ENCODE measurements around the gene CORO2A.
A peak's percentile ranks its signal among the peaks of the same experiment; 100 is the strongest.
"Not testable (repeated sequence)": the region's sequence is repeated elsewhere in the genome, so short reads cannot be mapped to it uniquely, and the experiment has no call there.

CORO2A gene

DNA sequence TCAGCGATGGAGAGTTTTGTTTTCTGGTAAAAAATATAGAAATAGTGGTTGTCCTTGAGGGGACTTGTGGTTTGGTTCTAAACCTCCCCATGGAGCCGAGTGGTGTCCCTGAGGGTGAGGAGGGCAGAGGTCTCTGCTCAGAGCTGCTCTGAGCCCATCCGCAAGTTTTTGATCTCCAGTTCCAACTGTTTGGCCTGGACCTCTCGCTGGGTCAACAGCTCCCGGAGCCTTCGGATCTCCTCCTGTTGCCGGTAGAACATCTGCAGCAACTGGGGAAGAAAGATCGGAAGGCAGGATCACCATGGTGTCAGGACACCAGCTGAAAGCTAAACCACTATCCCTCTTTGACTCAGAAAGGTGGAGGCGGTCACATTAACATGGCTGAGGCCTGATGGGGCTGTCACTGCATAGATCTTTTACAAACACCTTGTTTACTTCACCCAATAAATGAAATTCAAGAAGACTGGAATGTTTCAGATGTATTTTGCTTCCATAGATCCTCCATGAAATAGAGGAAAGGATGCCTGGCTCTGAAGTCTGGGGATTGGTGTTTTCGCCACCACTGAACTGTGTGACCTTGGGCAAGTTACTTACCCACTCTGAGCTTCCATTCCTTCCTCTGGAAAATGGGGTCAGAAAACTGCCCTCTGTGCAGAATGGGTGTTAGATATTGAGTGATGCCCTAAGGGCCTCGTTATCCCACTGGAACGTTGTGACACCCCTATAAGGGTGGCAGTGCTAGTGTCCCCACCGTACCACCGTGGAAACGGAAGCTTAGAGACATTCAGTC lies 67.6 kb downstream of the CORO2A start:
- CTCF ChIA-PET: interaction anchor here (0.6 kb wide), 1 partner anchor 140 kb away, joined by 4 read pairs; no protein-coding TSS in a partner anchor
- peaks cover 33% of the 10 kb centered on the region for H3K4me1 Mint-ChIP-seq
- no peak overlapping the region for H3K27ac Mint-ChIP-seq

DNA sequence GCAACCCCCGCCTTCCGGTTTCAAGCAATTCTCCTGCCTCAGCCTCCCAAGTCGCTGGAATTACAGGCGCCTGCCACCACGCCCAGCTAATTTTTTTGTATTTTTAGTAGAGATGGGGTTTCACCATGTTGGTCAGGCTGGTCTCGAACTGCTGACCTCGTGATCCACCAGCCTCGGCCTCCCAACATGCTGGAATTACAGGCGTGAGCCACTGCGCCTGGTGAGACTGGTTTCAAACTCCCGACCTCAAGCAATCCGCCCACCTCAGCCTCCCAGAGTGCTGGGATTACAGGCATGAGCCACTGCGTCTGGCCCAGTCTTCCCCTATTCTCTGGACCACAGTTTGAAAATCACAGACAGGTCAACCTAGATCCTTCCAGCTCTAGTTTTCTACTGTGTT lies 68.3 kb downstream of the CORO2A start:
- CTCF ChIA-PET: interaction anchor here (0.6 kb wide), 1 partner anchor 140 kb away, joined by 4 read pairs; no protein-coding TSS in a partner anchor
- not testable (repeated sequence) for H3K4me3 Mint-ChIP-seq, H3K9me3 Mint-ChIP-seq, H3K27me3 Mint-ChIP-seq, DNase-seq, H3K27ac Mint-ChIP-seq
- Mint-ChIP-seq H3K4me1 (peaks cover 32% of the 10 kb centered on the region), H3K36me3 (peaks cover 17% of the 10 kb centered on the region)

More for the DNA sequence above, 67.6 kb downstream of the CORO2A start:
- no peak for DNase-seq
- Mint-ChIP-seq H3K36me3 (peaks cover 16% of the 10 kb centered on the region), H3K9me3 (no peaks in the 10 kb centered on the region), H3K4me3 (no peak overlapping the region), H3K27me3 (no peaks in the 10 kb centered on the region)

DNA sequence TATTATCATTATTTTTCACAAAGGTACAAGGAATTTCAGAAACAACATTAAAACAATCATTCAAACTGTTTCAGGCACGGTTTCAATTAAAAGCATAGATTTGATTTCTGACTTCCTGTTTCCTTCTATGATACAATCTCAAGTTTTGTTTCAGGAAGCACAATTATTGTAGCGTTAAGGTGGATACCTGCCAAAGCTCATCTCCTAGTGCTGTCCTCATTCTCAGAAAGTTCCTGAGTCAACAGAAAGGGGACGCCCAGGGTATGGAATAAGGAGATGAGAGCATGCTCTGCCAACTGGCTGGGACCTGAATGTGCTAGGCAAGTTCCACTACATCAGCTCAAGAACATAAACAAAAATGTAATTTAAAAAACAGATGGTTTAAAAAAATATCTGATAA lies 71.4 kb downstream of the CORO2A start:
- H3K9me3 Mint-ChIP-seq: no peaks in the 10 kb centered on the region
- peak overlapping the region; percentile 88 for H3K27ac Mint-ChIP-seq
- DNase-seq: no peak
- no peaks in the 10 kb centered on the region for H3K27me3 Mint-ChIP-seq
- H3K4me1 Mint-ChIP-seq: peaks cover 51% of the 10 kb centered on the region
- no peak overlapping the region for H3K4me3 Mint-ChIP-seq
- peaks cover 23% of the 10 kb centered on the region for H3K36me3 Mint-ChIP-seq
- CTCF ChIA-PET: interaction anchor here (2.5 to 5.3 kb wide), 2 partner anchors 19 to 142 kb away, joined by 8 to 24 read pairs; no protein-coding TSS in a partner anchor

DNA sequence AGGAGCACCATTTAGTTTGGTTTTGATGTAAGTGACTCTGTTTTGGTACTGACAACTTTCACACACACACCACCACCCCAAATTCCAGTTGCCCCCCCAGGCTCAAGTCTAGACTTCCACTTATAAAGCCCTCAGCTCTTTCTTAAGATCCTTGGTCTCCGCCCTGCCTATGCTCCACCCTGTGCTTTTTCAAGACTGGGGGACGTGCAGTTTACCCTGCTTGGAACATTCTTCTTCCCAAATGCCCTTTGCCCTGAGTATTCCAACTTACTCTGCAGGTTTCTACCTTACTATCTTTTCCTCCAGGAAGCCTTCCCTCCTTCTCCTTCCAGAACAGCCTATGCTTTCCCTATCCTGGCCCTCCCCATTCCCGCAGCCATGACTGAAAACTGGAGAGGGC lies 72.0 kb downstream of the CORO2A start:
- no peaks in the 10 kb centered on the region for H3K9me3 Mint-ChIP-seq
- H3K4me3 Mint-ChIP-seq: peak overlapping the region; percentile 88
- peaks cover 51% of the 10 kb centered on the region for H3K4me1 Mint-ChIP-seq
- no peak for DNase-seq
- CTCF ChIA-PET: interaction anchor here (2.5 to 5.3 kb wide), 2 partner anchors 19 to 143 kb away, joined by 8 to 24 read pairs; no protein-coding TSS in a partner anchor
- H3K27me3 Mint-ChIP-seq: no peaks in the 10 kb centered on the region
- H3K36me3 Mint-ChIP-seq: peaks cover 27% of the 10 kb centered on the region
- peak overlapping the region; percentile 88 for H3K27ac Mint-ChIP-seq

DNA sequence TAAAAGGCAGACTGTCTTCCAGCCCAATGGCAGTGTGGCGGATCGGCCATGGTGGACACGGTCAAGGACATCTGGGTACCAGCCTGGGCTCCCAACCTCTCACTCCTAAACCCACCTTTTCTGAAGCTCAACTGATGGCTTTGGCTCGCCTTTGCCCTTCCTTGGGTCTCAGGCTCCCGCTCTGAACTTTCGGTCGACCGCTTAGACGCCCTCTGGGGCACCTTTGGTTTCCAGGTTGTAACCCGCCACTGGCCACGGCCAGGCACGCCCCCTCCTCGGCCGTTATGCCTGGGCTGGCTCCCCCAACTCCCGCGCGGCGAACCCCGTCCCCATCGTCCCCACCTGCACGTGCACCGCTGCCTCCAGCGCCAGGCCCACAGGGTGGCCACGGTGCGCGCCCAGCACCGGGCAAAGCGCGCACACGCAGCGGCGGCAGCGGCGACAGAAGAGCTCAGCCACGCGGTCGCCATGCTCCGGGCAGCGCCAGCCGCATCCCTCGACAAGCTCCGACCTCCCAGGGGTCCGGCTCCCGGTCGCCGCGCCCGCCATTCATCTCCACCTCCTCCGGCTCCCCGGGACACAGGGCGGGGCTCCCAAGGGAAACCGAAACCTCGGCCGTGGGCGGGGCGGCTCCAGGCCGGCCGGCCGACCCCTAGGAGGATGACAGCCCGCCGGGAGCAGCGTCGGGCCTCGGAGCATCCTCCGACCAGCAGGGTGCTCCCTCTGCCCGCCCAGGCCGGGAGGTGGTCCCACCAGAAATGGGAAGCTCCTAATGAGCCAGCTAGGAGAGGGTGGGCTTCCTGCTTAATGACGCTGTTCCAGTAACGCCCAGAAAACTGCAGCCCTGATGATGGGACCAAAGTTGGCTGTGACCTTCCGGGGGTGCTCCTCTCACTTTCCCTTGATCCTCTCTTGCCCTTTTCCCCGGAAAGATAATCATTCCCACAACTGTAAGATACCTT lies 73.5 kb downstream of the CORO2A start, which contains the start of gene TRIM14:
TRIM14 (minus strand) TSS at position 583 of the 962 bp plus-strand sequence; CDS start at position 549, 34 bp downstream.
- Mint-ChIP-seq H3K4me1 (peaks cover 60% of the 10 kb centered on the region), H3K9me3 (no peaks in the 10 kb centered on the region), H3K36me3 (peaks cover 21% of the 10 kb centered on the region), H3K27ac (peak within 1 kb of the TSS; percentile 99), H3K4me3 (peak within 1 kb of the TSS; percentile 88), H3K27me3 (no peaks in the 10 kb centered on the region)
- CTCF ChIA-PET: interaction anchor here (0.6 to 5.3 kb wide), 20 partner anchors 10 to 196 kb away, joined by 3 to 24 read pairs (median 5); partner anchors contain the start of genes CORO2A, TBC1D2 and TRMO
- peak; percentile 82 for DNase-seq

DNA sequence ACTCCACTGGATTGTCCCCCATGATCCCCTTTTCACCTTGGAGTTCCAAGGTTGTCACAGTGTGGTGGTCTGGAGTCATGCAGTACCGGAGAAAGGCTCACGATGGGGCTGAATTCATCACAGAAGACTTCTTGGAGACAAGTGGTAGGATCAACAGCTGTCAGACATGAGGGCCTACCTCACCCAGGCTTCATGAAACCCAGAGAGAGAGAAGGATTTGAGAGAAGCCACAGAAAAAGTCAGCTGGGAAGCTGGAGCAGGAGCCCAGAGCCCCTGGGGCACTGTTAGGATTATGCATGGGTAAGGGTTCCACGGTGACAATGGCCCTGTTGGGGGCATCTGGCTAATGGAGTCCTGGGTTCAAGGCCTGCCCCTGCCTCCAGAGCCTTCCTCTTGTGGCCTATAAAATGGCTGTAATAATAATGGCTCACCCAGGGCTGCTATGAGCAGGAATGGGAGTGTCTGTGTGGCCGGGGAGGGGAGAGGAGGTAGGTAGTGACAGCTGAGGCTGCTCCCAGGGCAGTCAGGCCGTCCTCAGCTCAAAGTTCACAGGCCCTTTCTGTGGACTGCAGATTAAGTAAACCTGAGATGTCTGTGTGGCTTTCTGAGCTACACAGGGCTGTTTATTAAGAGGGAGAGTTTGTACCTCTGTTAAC lies 74.3 kb downstream of the CORO2A start:
- Mint-ChIP-seq H3K9me3 (no peaks in the 10 kb centered on the region), H3K4me1 (peaks cover 67% of the 10 kb centered on the region), H3K4me3 (peak overlapping the region; percentile 88), H3K36me3 (peaks cover 26% of the 10 kb centered on the region), H3K27me3 (no peaks in the 10 kb centered on the region), H3K27ac (peak overlapping the region; percentile 99)
- peak; percentile 71 for DNase-seq
- CTCF ChIA-PET: interaction anchor here (0.6 to 5.3 kb wide), 18 partner anchors 9 to 196 kb away, joined by 3 to 24 read pairs (median 6); partner anchors contain the start of genes CORO2A, TBC1D2 and TRMO

DNA sequence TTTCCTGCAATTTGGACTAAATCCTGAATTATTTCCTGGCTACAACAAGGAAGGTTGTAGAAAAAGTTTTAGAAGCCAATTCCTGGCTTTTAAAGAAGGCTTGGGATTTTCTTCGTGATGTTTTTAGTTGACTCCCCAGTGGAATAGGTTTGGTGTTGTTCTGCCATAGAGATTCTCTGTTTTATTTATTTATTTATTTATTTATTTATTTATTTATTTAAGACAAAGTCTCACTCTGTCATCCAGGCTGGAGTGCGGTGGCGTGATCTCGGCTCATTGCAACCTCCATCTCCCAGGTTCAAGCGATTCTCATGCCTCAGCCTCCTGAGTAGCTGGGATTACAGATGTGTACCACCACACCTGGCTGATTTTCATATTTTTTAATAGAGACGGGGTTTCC lies 75.3 kb downstream of the CORO2A start:
- Mint-ChIP-seq H3K4me3 (peak overlapping the region; percentile 88), H3K27ac (peak overlapping the region; percentile 42), H3K4me1 (peaks cover 73% of the 10 kb centered on the region), H3K36me3 (peaks cover 28% of the 10 kb centered on the region)
- not testable (repeated sequence) for H3K9me3 Mint-ChIP-seq, DNase-seq, H3K27me3 Mint-ChIP-seq
- CTCF ChIA-PET: interaction anchor here (0.7 to 5.3 kb wide), 5 partner anchors 13 to 131 kb away, joined by 3 to 24 read pairs (median 9); partner anchors contain the start of gene CORO2A

DNA sequence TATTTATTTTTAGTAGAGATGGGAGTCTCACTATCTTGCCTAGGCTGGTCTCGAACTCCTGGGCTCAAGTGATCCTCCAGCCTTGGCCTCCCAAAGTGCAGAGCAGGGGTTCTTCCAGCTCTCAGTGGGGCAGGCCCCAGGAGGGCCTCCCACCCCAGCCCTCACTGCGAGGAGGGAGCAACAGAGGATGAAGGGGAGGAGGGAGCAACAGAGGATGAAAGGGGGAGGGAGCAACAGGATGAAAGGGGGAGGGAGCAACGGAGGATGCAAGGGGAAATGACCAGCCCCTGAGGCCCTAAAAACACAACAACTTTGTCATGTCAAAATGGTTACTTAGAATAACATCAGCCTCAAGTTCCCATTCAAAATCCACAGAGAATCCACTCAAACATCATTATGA lies 83.4 kb downstream of the CORO2A start:
- no peak overlapping the region for H3K4me3 Mint-ChIP-seq
- CTCF ChIA-PET: interaction anchor here (0.6 to 2.3 kb wide), 3 partner anchors 9 to 96 kb away, joined by 3 to 10 read pairs (median 4); partner anchors contain the start of gene TRIM14
- H3K36me3 Mint-ChIP-seq: peaks cover 72% of the 10 kb centered on the region
- H3K4me1 Mint-ChIP-seq: peaks cover 94% of the 10 kb centered on the region
- DNase-seq: peak; percentile 50
- no peaks in the 10 kb centered on the region for H3K27me3 Mint-ChIP-seq
- peak overlapping the region; percentile 99 for H3K27ac Mint-ChIP-seq
- H3K9me3 Mint-ChIP-seq: no peaks in the 10 kb centered on the region

DNA sequence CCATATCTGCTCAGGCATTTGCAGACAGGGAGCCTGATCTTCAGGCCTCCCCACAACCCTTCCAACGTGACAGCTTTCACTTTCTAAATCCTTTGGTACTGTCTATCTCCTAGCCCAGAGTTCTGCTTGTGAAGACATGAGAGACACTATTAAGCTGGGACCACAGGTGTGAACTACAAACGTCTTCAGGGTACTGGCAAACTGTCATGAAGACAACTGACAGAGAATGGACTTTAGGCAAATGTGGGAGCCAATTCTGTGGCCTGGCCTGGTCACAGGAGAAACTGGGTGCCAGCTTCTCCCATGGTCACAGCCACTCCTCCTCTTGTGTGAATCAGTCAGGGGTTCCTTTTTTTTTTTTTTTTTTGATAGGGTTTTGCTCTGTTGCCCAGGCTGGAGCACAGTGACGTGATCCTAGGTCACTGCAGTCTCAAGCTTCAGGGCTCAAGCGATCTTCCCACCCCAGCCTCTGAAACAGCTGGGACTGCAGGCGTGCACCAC lies 83.9 kb downstream of the CORO2A start:
- H3K36me3 Mint-ChIP-seq: peaks cover 75% of the 10 kb centered on the region

DNA sequence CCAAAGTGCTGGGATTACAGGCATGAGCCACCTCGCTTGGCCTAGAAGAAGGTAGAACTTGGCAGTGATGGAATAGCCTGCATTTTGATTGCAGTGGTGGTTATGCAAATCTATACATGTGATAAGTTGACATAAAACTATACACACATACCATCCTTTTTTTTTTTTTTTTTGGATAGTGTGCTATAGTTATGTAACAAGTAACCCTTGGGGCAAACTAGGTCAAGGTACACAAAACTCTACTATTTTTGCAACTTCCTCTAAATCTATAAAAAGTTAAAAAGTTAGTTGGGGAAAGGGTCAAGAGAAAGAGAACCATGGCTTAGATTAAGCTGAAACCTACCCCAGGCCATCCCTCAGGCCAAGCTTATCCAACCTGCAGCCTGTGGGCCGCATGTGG lies 84.5 kb downstream of the CORO2A start:
- Mint-ChIP-seq H3K27ac (peak overlapping the region; percentile 99), H3K4me3 (no peak overlapping the region), H3K4me1 (peaks cover 94% of the 10 kb centered on the region), H3K36me3 (peaks cover 72% of the 10 kb centered on the region), H3K27me3 (no peaks in the 10 kb centered on the region), H3K9me3 (no peaks in the 10 kb centered on the region)
- CTCF ChIA-PET: interaction anchor here (2.3 kb wide), 1 partner anchor 10 kb away, joined by 10 read pairs; the partner anchor contains the start of gene TRIM14
- DNase-seq: peak; percentile 20

More for the DNA sequence above, 83.9 kb downstream of the CORO2A start:
- DNase-seq: peak; percentile 63
- peak overlapping the region; percentile 48 for H3K4me3 Mint-ChIP-seq
- H3K4me1 Mint-ChIP-seq: peaks cover 96% of the 10 kb centered on the region
- CTCF ChIA-PET: interaction anchor here (2.3 kb wide), 1 partner anchor 10 kb away, joined by 10 read pairs; the partner anchor contains the start of gene TRIM14
- peak overlapping the region; percentile 99 for H3K27ac Mint-ChIP-seq
- no peaks in the 10 kb centered on the region for H3K27me3 Mint-ChIP-seq
- no peaks in the 10 kb centered on the region for H3K9me3 Mint-ChIP-seq

DNA sequence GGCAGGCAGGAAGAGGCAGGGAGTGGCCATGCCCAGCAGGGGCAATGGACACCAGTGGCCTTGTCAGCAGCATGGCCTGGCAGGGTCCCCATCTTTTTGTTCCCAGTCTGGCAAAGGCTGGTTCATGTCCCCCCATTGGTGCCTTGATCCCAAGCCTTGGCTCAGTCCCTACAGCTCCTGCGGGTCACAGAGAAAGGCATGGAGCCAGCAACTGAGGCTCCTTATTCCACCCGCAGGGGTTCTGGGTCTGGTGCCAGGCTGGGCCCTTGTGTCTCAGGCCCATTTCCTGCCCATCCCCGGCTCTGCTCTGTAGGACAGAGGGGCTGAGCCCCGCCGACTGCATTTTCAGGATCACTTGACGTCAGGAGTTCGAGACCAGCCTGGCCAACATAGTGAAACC lies 87.4 kb downstream of the CORO2A start:
- Mint-ChIP-seq H3K4me1 (peaks cover 96% of the 10 kb centered on the region), H3K9me3 (no peaks in the 10 kb centered on the region), H3K36me3 (peaks cover 62% of the 10 kb centered on the region), H3K4me3 (no peak overlapping the region), H3K27me3 (no peaks in the 10 kb centered on the region), H3K27ac (peak overlapping the region; percentile 98)
- CTCF ChIA-PET: interaction anchor here (1.2 to 2.3 kb wide), 2 partner anchors 13 to 14 kb away, joined by 5 to 9 read pairs; partner anchors contain the start of gene TRIM14
- no peak for DNase-seq

DNA sequence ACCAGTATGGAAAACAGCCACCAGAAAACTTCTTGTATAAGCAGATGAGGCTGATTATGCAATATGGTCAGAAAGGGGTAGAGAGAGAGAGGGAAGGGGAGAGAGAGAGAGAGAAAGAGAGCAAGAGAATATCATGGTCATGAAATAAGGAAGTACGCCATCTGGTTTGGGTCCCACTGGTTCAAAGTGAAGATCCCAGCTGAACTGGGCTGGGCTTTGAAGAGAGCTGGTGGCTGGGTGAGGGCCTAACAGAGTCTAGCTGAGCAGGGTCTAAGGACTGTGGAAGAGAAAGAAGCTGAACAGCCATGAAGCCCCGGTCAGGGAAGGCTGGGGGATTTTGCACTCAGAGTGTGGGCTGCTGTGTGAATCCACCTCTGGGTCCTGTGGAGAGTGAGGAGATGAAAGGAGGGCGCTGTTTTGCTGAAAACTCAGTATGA lies 88.0 kb downstream of the CORO2A start:
- DNase-seq: no peak
- CTCF ChIA-PET: interaction anchor here (0.7 to 2.3 kb wide), 2 partner anchors 13 to 21 kb away, joined by 3 to 9 read pairs; no protein-coding TSS in a partner anchor
- Mint-ChIP-seq H3K27me3 (no peaks in the 10 kb centered on the region), H3K4me1 (peaks cover 96% of the 10 kb centered on the region), H3K27ac (peak overlapping the region; percentile 98), H3K36me3 (peaks cover 62% of the 10 kb centered on the region), H3K4me3 (peak overlapping the region; percentile 4), H3K9me3 (no peaks in the 10 kb centered on the region)

DNA sequence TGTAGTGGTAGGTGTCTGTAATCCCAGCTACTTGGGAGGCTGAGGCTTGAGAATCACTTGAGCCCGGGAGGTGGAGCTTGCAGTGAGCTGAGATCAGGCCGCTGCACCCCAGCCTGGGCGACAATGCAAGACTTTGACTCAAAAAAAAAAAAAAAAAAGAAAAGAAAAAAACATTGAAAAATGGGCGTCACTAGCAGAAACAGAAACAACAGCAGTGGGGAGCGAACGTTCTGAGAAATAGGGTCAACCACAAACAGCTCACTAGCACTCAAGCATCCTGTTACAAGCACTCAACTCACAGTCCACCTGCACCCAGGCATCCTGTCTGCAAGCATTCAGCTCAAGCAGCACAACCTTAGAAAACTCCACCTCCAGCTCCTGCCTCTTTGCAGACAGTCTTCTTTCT lies 90.6 kb downstream of the CORO2A start:
- H3K4me1 Mint-ChIP-seq: peaks cover 95% of the 10 kb centered on the region
- peak overlapping the region; percentile 98 for H3K27ac Mint-ChIP-seq
- no peaks in the 10 kb centered on the region for H3K27me3 Mint-ChIP-seq
- peaks cover 60% of the 10 kb centered on the region for H3K36me3 Mint-ChIP-seq
- peak; percentile 91 for DNase-seq
- CTCF ChIA-PET: interaction anchor here (0.6 to 1.4 kb wide), 4 partner anchors 18 to 179 kb away, joined by 3 to 24 read pairs (median 4); partner anchors contain the start of genes TRIM14 and TRMO
- H3K4me3 Mint-ChIP-seq: peak overlapping the region; percentile 61
- no peaks in the 10 kb centered on the region for H3K9me3 Mint-ChIP-seq
